Retina (tissue), 1 donor: ENCODE results near the gene POLRMT.
"Not testable (repeated sequence)": the region's sequence is repeated elsewhere in the genome, so short reads cannot be mapped to it uniquely, and the experiment has no call there.

Experiments
- DNase-seq: peaks from one replicate; pipeline ENCODE4 v3.0.0-alpha.2; 2016

Gene POLRMT

GRCh38 chr19:633068-633785 is at the start of gene POLRMT:
Gene POLRMT (minus strand): TSS chr19:633537. CDS start chr19:633512, 25 bp downstream.
- DNase-seq: peak; percentile 98

DNA sequence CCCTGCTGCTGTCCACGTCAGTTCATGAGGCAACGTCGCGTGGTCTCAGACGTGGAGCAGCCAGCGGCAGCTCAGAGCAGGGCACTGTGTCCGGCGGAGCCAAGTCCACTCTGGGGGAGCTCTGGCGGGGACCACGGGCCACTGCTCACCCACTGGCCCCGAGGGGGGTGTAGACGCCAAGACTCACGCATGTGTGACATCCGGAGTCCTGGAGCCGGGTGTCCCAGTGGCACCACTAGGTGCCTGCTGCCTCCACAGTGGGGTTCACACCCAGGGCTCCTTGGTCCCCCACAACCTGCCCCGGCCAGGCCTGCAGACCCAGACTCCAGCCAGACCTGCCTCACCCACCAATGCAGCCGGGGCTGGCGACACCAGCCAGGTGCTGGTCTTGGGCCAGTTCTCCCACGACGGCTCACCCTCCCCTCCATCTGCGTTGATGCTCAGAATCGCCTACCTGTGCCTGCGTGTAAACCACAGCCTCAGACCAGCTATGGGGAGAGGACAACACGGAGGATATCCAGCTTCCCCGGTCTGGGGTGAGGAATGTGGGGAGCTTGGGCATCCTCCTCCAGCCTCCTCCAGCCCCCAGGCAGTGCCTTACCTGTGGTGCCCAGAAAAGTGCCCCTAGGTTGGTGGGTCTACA is 49.5 kb upstream of the POLRMT start:
- DNase-seq: no peak

GRCh38 chr19:681029-682019 is 48.0 kb upstream of the POLRMT start:
- no peak for DNase-seq

DNA sequence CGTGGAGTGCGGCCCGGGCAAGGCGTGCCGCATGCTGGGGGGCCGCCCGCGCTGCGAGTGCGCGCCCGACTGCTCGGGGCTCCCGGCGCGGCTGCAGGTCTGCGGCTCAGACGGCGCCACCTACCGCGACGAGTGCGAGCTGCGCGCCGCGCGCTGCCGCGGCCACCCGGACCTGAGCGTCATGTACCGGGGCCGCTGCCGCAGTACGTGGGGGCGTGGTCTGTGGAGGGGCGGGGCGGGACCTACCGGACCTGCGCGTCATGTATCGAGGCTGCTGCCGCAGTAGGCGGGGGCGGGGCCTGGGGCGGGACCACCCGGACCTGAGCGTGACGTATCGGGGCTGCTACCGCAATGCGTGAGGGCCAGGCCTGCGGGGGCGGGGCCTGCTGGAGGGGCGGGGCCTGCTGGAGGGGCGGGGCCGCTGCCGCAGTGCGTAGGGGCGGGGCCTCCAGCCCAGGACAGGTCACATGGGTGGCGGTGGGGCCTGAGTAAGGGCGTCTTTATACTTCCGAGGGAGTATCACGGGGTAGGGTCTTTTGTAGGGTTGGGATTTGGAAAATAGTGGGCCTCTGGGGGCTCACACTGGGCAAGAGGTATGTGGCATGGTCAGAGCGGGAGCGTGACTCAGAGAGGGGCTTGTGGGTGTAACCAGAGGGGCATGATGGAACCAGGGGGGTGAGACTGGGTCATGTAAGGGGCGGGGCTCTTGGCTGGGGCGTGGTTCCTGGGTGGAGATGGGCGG is 47.1 kb upstream of the POLRMT start:
- peak; percentile 94 for DNase-seq

GRCh38 chr19:679418-680286 is 46.3 kb upstream of the POLRMT start:
- DNase-seq: peak; percentile 52

DNA sequence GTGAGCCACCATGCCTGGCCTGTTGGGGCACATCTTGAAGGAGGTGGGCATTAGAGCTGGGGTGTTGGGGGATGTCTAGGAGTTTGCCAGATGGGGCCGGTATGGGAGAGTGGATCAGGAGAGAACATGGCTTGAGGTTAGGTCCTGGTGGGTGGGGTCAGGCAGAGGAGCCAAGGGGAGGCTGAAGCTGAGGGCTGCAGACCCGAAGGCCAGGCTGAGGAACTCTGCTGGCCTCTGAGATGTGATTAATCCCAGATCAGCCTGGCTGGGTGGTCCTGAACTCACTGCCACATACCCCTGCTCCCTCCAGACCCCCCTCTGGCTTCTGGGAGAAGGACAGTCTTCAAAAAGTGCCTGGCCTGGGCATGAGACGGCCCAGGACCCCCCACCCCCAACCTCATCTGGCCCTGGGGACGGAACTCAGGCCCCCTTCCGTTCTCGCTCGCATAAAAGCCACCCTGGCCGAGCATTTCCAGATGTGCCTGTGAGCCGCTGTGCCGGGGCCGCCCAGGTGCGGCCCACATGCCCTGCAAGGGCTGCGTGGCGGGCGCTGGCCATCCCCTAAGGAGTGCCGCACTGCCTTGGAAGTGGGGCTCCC is 45.6 kb upstream of the POLRMT start:
- no peak for DNase-seq

DNA sequence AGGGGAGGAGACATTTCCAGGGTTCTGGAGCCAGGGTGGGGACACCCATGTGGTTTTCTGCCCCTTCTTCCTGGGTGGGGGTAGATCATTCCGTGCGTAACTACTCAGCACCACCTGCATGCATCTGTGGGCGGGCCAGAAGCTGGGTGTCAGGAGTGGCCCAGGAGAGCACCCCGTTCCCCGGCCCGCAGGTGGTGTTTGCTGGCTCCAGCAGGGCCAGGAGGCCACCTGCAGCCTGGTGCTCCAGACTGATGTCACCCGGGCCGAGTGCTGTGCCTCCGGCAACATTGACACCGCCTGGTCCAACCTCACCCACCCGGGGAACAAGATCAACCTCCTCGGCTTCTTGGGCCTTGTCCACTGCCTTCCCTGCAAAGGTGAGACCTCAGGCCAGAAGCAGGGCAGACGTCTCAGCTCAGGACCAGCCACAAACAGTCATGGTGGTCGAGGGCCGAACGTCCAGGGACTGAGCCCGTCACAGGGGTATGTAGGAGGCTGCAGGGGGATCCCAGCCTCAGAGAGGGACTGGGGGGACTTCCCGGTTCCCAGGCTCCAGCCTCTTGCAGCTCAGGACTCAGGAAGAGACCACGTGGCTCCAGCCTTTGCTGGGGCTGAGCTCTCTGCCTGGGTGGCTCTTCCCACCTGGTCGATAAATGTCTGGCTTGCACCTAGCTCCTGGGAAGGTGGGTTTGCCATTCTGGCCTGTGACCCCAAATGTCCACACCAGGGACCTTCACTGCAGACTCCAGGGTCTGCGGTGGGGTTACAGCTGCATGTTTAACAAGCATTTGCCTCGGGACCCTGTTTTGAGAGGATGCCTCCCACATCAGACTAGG is 44.5 kb upstream of the POLRMT start:
- DNase-seq: no peak

DNA sequence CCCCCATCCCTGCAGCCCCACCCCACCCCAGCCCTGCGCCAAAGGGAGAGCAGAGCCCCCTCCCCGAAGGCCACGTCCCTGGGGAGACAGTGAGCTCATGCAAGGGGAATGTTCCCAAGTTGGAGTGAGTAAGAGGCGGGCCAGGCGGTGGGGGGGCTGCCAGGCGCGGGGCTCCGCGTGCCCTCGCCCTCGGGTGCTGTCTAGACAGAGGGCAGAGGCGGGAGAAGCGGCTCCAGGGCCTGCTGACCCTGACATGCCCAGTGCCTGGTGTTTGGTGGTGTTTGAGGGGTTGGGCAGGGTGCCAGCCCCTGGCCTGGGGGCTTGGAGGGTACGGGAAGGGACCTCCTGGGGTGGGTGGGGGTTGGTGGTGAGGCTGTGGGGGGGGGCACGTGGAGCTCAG is 43.9 kb upstream of the POLRMT start:
- DNase-seq: no peak

- DNase-seq: no peak
These were observed 43.2 kb upstream of the POLRMT start, which contains the start of gene FSTL3 for GRCh38 chr19:676339-677105. Gene FSTL3 (plus strand): TSS chr19:676392. CDS start chr19:676424, 32 bp downstream.

DNA sequence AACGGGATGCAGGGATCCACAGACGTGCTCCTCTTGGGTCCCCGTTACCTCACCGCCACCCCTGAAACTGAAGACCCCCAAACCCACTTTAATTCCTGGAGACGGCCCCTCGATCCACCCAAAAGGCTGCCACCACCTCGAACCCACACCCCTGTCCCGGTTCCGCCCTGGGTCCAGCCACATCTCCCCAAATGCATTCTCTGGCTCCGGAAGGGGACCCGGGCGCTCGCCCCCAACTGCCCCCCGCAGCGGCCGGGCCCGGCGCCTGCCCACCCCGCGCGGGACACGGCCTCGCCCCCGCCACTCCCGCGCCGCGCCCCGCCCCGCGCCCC is 42.6 kb upstream of the POLRMT start:
- DNase-seq: no peak

- no peak for DNase-seq
These were observed 41.2 kb upstream of the POLRMT start for GRCh38 chr19:674282-675151.

DNA sequence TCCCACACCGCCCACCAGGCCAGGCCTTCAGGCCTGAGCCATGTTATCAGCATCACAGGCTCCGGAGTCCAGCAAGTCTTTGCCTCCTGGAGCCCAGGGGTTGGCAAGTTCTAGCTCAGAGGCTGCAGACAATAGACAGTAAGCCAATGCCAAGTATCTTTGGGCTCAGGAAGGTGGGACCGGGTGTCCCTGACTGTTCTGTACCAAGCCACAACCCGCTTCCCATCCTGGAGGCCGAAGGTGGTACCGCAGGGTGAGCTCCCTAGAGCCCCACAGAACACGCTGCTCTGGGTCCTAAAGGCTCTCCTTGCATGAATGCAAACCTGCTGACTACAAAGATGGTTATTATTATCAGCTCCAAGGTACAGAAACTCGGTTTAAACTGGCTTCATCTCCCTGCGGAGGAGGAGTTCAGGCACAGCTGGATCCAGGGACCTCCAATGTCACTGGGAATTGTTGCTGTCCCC is 37.3 kb upstream of the POLRMT start:
- no peak for DNase-seq

GRCh38 chr19:668675-669434 is 35.5 kb upstream of the POLRMT start:
- DNase-seq: not testable (repeated sequence)

GRCh38 chr19:666985-667573 is 33.7 kb upstream of the POLRMT start:
- DNase-seq: not testable (repeated sequence)

DNA sequence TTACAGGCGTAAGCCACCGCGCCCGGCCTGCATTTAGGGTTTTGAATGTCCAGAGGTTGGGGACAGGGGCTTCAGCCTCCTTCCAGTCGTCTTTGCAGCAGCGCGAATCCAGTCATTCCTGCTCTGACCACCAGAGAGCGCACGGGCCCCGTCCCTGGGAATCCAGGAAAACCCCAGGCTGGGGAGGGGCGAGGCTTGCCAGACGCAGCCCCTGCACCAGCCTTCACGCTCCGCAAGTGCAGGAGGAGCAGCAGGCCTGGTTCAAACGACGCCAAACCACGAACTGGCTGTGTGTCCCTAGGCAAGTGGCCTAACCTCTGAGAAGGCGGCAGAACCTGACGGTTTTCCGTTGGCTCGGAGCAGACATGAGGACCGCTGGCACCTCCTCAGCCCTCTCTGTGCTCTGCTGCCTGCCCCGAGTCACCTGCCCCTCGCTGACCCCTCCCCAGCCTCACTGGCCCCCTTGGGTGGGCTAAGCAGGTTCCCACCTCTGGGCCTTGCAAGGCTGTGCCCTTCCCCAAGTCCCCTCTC is 31.6 kb upstream of the POLRMT start:
- DNase-seq: peak; percentile 95

GRCh38 chr19:663682-664117 is 30.4 kb upstream of the POLRMT start:
- DNase-seq: no peak
